ENCODE data around the gene GPRC5C.

GPRC5C gene

GRCh38 chr17:74452033-74452840 is 20.3 kb downstream of the GPRC5C start:
- TF ChIP-seq, protein P1, sequence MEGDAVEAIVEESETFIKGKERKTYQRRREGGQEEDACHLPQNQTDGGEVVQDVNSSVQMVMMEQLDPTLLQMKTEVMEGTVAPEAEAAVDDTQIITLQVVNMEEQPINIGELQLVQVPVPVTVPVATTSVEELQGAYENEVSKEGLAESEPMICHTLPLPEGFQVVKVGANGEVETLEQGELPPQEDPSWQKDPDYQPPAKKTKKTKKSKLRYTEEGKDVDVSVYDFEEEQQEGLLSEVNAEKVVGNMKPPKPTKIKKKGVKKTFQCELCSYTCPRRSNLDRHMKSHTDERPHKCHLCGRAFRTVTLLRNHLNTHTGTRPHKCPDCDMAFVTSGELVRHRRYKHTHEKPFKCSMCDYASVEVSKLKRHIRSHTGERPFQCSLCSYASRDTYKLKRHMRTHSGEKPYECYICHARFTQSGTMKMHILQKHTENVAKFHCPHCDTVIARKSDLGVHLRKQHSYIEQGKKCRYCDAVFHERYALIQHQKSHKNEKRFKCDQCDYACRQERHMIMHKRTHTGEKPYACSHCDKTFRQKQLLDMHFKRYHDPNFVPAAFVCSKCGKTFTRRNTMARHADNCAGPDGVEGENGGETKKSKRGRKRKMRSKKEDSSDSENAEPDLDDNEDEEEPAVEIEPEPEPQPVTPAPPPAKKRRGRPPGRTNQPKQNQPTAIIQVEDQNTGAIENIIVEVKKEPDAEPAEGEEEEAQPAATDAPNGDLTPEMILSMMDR (IDR thresholded peaks at IDR 0.05; ENCODE audit: insufficient read depth, low read depth, low read length, missing control alignments) = no peak
- no peak overlapping the region for H3K4me3 ChIP-seq (ENCODE audit: low read depth, low read length)

DNA sequence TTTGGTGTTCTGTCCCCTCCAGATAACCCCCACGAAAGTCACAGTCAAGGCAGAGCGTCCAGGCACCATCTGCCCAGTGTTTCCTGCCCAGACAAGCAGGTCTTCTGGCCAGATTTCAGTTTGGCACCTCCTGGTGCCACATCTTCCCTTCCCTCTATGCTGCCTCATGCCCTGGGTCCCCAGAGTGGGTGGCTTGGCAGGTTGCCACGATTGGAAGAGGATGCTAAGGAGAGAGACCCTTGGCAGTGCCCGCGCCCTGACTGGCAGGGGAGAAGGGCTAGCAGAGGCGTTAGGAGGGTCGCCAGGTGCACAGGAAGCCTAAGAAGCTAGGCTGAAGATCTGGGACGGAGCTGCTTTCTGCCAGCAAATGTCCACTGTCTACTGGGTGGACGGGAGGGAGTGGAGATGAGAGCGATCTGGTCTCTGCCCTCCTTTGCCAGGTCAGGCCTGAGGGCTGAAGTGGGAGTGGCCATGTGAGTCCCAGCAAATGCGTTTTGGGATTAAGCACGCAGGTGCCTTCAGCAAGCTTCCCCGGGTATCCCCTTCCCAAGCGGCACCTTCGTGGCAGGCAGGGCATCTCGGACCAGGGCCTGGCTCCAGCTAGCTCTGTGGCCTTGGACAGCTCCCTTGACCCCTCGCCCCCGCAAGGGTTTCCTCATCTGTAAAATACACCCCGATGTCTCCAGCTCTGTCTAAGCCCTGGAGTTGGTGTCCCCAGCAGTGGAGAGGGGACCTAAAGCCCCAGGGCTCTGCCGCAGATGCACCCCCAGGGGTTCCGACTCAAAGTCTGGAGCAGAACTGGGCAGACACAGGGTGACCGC is 21.2 kb downstream of the GPRC5C start:
- TF ChIP-seq, protein P1 (IDR thresholded peaks at IDR 0.05; ENCODE audit: insufficient read depth, low read depth, low read length, missing control alignments) = no peak
- H3K4me3 ChIP-seq (ENCODE audit: low read depth, low read length) = no peak overlapping the region
- no peak for DNase-seq (ENCODE audit: low read depth)

More at GRCh38 chr17:74452033-74452840, 20.3 kb downstream of the GPRC5C start:
- no peak for DNase-seq (ENCODE audit: low read depth)

DNA sequence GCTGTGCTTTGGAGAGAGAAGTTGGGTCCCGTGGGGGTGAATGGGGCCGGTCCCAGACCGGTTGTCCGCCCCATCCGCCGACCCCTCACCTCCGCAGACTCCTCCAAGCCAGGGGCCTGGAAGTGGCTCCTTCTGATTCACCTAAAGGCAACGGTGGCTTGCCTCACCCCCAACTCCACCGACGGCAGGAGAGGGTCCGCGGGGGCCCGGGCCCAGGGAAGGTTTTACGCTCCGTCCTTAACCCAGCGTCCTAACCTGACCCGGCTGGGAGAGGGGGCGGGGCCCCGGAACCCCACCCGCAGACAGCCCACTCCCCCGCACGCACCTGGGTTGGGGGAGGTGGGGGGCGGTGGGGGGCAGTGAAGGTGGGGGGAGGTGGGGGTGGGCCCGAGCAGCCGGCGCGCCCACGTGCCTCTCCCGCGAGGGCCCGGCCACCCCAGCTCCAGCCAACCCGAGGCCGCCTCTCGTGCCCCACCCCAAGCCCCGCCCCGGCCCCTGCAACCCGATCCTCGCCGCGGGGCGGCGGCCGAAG is 21.8 kb downstream of the GPRC5C start:
- peak overlapping the region; percentile 33 for H3K4me3 ChIP-seq (ENCODE audit: low read depth, low read length)
- TF ChIP-seq, protein P1 (IDR thresholded peaks at IDR 0.05; ENCODE audit: insufficient read depth, low read depth, low read length, missing control alignments) = peak; percentile 20
- DNase-seq (ENCODE audit: low read depth) = peak; percentile 86

GRCh38 chr17:74454197-74455024 is 22.5 kb downstream of the GPRC5C start:
- no peak for DNase-seq (ENCODE audit: low read depth)
- peak overlapping the region; percentile 49 for H3K4me3 ChIP-seq (ENCODE audit: low read depth, low read length)
- TF ChIP-seq, protein P1 (IDR thresholded peaks at IDR 0.05; ENCODE audit: insufficient read depth, low read depth, low read length, missing control alignments) = no peak

DNA sequence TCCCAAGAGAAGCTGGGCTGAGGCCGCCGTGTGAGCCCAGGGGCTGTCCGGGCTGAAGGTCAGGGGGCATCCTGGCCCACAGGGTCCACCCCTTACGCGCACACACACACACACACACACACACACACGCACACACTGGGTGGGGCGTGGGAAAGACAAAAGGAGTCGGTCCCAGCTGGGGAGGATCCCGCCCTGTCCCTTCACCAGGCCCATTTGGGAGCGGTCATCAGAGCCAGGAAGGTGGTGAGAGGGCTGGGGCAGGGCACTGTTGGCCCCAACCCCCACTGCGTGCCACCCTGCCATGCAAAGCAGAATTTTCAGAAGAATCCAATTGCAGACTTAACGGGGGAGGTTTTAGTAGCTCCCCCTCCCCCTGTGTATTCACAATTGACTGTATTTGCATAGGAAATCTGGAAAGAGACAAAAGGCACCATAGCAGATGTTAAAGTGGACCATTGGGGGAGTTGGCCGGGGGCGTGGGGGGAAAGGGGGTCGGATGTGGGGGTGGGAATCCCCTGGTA is 23.2 kb downstream of the GPRC5C start:
- peak; percentile 44 for DNase-seq (ENCODE audit: low read depth)
- TF ChIP-seq, protein P1 (IDR thresholded peaks at IDR 0.05; ENCODE audit: insufficient read depth, low read depth, low read length, missing control alignments) = no peak
- no peak overlapping the region for H3K4me3 ChIP-seq (ENCODE audit: low read depth, low read length)

DNA sequence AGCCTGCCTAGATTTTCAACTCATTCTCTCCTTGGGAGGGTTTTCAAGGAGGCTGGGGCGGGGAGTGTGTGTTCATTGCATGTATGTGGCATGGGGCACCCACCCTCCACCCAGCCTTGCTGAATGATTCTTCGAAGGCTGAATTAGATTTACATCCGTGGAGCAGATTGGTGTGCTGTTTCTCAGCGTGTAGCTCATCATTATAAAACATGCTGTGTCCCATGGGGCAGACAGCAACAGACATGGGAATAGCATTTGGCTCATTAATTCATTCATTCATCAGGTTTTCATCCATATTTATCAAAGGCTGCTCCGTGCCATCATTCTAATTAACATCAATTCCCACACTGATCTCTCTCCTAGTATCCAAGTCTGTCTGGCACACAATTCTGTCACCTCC is 23.9 kb downstream of the GPRC5C start:
- no peak overlapping the region for H3K4me3 ChIP-seq (ENCODE audit: low read depth, low read length)
- TF ChIP-seq, protein P1 (IDR thresholded peaks at IDR 0.05; ENCODE audit: insufficient read depth, low read depth, low read length, missing control alignments) = no peak

More for the DNA sequence above, 23.9 kb downstream of the GPRC5C start:
- no peak for DNase-seq (ENCODE audit: low read depth)
